IPS-NIHi7 (cell line): ENCODE measurements around the gene MPL.

Experiments used
- DNase-seq: peaks from one replicate; pipeline ENCODE4 v3.0.0; 2012; ENCODE audit warnings: mixed read lengths; ENCODE audit errors: extremely low spot score

MPL gene

GRCh38 chr1:43306688-43307457, 30.7 kb upstream of the MPL start:
- no peak for DNase-seq

GRCh38 chr1:43307458-43308158, 30.0 kb upstream of the MPL start:
- no peak for DNase-seq

GRCh38 chr1:43308635-43309404, 28.8 kb upstream of the MPL start:
- no peak for DNase-seq

GRCh38 chr1:43309405-43310025, 28.1 kb upstream of the MPL start:
- DNase-seq = no peak

GRCh38 chr1:43311521-43311920, 26.1 kb upstream of the MPL start:
- no peak for DNase-seq

- DNase-seq = no peak
Measured at GRCh38 chr1:43312212-43312623, 25.4 kb upstream of the MPL start.

- DNase-seq = no peak
Measured at GRCh38 chr1:43312663-43313515, 24.7 kb upstream of the MPL start.

GRCh38 chr1:43313771-43314170, 23.8 kb upstream of the MPL start:
- no peak for DNase-seq

GRCh38 chr1:43314233-43314632, 23.4 kb upstream of the MPL start:
- no peak for DNase-seq

- no peak for DNase-seq
Measured at GRCh38 chr1:43315481-43315880, 22.1 kb upstream of the MPL start.

- DNase-seq = no peak
Measured at GRCh38 chr1:43315963-43316737, 21.5 kb upstream of the MPL start.

GRCh38 chr1:43316738-43317520, 20.7 kb upstream of the MPL start:
- DNase-seq = no peak

- DNase-seq = no peak
Measured at GRCh38 chr1:43317817-43318471, 19.7 kb upstream of the MPL start.

GRCh38 chr1:43318831-43319230, 18.8 kb upstream of the MPL start:
- no peak for DNase-seq

GRCh38 chr1:43319288-43319687, 18.3 kb upstream of the MPL start:
- DNase-seq = no peak

- no peak for DNase-seq
Measured at GRCh38 chr1:43319766-43320165, 17.9 kb upstream of the MPL start.

GRCh38 chr1:43321331-43321891, 16.2 kb upstream of the MPL start:
- no peak for DNase-seq

- no peak for DNase-seq
Measured at GRCh38 chr1:43322506-43322905, 15.1 kb upstream of the MPL start.

GRCh38 chr1:43324810-43325209, 12.8 kb upstream of the MPL start:
- no peak for DNase-seq
